OCI-M2 (cell line): Measurements from ENCODE around the gene JDP2.

ENCODE experiments used
- DNase-seq: peaks from one replicate; lab custom pipeline; 2025; ENCODE audit not compliant: unreplicated experiment; lab: John Stamatoyannopoulos, UW

Gene JDP2

DNA sequence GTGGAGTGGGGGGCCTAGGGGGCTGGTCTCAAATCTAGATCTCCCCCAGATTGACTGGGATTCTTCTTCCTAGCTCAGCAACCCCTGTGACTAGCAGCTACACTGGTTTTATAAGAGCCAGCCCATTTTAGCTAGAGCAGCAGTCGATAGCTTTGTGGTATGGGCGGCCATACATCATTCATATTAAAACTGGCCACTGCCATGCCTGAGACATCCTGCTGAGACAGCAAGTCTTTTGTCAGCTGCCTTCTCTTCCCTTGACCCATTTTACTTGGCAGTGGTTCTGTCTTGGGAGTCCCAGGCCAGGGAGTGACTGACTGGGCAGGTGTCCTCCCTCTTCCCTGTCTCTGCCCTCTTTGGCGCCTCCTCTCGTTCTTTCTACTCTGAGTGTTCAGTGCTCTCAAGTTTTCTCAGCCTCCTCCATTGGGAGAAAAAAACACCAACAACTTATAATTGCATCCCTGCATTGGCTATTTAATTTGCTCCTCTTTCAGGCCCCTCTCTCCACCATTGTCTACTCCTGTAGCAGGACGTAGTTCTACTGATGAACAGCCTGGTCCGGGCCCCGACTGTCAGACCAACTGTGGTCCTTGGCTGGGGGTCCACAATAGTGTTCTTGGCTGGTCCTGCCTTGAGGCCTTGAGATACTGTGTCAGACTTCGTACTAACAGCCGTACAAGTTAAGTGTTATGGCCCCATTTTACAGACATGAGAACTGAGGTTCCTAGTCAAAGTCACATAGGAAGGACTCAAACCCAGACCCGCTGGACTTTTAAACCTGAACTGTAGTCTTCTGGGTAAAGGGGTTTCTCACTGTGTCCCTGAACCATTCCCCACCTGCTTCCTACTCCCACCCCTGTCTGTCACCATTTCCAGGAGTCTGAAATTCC lies 18.3 kb upstream of the JDP2 start:
- DNase-seq: no peak

- no peak for DNase-seq
Measured at GRCh38 chr14:75411214-75411540, 16.6 kb upstream of the JDP2 start.

- DNase-seq: no peak
Measured at GRCh38 chr14:75413013-75413412, 14.8 kb upstream of the JDP2 start.

DNA sequence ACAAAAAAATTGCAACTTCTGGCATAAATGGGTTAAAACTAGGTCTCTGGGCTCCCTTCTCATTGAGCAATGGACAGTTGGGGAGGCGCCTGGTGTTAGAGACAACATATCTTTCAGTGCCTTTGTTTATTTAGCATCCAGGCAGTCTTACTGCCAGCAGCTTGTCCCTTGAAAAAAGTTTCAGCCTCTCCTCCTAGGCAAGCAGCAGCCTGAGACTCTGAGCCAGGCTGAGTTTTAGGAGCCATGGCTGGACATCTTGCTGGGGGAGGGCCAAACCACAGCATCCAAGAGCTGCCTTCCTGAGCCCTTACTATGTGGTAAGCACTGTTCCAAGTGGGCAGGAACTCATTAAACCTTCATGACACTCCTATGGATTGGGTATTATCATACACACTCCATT lies 10.1 kb upstream of the JDP2 start:
- no peak for DNase-seq

DNA sequence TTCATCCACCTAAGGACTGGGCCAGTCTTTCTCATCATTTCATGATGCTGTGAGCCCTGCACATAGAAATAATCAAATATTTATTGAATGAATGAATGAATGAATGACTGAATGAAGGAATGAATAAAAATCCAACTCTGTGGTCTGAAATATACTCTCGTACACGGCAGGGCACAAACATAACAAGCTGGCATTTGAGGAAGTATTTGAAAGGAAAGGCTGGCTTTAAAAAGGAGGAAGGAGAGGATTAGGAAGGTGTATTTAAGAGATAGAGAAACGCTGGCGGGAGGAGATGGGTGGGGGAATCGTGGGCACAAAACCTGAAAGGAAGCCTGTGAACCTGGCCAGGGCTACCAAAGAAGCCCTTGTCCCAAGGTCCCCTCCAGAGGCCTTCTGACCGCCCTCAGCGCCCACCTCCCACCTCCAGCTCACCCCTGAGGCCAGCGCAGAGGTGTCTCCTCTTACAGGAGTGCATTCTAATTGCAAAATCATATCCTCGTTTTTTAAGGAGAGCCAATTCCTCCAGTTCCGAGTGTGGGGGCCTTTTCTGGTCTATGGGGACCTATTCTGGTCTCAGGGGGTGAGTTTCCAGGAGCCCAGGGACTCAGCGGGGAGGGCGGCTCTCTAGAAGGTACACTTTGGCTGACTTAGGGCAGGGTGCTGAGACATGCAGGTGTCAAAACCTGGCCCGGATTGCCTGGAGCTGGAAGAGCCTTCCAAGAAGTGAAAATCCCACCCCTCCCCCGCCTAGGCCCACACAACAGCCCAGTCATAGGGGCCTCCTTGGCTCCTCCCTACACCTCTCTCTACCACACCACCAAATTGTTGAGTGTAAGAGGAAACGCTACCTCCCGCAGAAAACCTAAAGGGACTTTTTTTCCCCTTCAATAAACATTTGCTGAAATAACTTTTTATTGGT lies 8.7 kb upstream of the JDP2 start:
- DNase-seq: no peak

- DNase-seq: no peak
Measured at GRCh38 chr14:75422169-75422568, 5.7 kb upstream of the JDP2 start.

- no peak for DNase-seq
Measured at GRCh38 chr14:75424496-75424895, 3.3 kb upstream of the JDP2 start.

- DNase-seq: no peak
Measured at GRCh38 chr14:75425446-75425845, 2.4 kb upstream of the JDP2 start.

DNA sequence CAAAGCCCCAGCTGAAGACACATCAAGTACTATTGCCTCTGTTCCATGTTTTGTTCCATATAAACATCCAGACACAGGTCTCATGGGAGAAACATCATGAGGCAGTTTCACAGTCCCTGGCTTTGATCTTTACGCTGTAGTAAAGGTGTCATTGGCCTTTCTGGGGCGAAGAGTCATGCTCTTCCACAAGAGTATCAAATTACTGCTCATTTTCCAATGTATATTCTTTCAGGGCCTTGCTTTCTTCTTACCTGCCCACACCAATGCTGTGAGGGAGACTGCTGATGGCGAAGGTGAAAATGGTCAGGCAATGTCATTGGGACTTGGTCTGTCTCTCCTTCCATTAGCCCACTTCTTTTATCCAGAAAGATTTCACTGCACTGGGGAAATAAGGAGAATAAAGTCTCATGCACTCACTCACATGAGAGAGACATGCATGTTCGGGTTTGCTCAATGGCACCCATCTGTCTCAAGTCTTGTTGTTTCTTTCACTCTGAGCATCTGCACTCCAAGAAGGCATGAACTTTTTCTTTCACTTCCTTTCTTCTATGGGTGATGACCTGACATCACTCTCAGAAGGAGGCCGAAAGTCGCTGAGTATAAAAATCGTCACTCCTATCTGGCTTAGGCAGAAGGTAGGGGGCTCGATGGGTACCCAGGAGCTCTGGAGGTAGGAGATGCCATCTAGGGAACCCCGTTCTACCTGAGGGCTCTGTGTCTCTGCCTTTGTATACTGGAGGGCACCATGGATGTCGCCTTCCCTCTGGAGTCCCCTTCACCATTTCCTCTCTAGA lies 1.3 kb upstream of the JDP2 start:
- no peak for DNase-seq

DNA sequence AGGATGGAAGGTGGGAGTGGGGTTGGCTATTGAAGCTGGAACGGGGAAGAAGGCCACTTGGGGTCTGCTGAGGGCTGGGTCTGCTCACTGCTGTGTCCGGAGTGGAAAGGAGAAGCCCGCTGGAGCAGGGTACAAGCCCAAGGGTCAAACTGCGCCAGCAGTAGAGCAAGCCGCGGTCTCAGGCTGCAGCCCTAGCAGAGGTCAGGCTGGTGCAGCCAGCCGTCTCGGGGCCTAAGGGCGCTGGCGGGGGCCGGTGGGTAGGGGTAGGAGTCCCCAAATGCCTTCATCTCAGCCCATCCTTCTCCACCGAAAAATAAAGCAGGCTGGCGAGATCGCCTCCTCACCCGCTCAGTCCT lies 718 bp upstream of the JDP2 start:
- DNase-seq: no peak

DNA sequence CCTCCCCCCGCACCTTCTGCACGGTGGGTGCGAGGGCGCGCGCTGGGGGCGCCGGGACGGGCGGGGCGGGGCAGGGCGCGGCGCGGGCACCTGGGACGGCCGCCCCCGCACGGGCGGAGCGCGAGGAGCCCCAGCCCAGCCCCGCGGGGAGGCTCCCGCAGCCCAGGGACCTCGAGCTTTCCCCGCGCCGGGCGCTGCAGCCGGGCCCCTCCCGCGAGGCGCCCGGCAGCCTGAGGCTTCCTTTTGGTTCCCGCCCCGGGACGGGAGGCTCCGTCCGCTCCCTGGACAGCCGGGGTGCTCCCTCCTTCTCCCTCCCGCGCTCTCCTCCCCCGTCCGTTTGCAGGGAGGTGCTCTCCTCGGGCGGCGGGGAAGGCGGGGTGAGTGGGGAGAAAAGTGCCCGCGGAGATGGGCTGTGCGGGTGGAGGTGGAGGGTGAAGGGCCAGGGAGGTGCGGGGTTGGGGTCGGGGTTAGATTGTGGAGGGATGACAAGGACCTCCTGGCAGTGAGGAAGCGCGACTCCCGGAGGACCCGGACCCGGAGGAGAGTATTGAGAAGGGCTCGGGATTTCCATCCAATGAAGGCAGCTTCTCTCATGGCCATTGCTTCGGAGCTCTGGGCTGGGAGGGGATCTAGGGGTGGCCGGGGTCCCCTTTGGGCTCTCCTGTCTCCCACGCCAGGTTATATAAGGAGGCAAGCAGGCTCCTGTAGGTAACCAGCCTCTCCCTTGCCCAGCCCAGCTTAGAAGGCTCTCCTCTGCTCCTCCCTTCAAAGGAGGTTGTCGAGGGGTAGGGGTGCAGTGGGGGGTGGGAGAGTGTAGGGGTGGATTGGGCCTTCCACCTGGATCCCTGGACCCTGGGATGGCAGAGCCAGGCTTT lies 645 bp downstream of the JDP2 start:
- DNase-seq: no peak

DNA sequence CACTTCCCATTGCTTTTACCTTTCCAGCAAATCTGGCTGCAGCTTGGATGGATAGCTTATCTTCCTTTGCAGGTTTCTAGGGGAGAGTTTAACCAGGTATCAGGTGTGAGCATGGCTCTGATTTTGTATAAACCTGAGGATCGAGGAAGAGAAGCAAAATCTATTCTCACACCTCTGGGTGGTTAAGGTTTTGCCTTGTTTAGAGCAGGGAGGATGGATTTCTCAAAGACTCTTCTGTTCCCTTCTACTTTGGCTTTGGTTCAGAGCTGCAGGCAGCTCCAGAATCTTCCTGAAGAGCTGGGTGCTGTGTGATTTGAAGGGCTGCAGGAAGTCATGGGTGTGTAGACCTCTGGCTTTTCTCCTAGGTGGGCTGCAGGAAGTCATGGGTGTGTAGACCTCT lies 1.7 kb downstream of the JDP2 start:
- no peak for DNase-seq

DNA sequence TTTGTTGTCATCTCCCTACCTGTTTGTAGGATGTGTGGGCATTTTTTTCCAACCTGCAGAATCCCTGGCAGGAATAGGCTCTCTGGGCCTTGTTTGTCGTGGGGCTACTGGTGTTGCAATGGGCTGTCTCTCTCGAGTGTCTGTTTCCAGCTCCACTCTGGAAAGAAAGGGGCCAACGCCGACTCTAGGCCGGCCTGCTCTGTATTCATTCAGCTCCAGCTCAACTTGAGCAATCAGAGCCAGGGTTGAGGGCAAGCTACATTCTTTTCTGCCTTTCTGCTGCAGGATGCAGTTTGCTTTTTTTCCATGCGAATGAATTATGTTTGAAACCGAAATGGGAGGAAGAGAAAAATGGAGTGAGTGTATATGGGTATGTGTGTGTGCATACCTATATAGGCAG lies 2.3 kb downstream of the JDP2 start:
- DNase-seq: no peak

GRCh38 chr14:75430526-75430925 lies 2.7 kb downstream of the JDP2 start:
- no peak for DNase-seq

GRCh38 chr14:75430976-75431375 lies 3.2 kb downstream of the JDP2 start:
- no peak for DNase-seq

- DNase-seq: no peak
Measured at GRCh38 chr14:75431827-75432226, 4.0 kb downstream of the JDP2 start.

DNA sequence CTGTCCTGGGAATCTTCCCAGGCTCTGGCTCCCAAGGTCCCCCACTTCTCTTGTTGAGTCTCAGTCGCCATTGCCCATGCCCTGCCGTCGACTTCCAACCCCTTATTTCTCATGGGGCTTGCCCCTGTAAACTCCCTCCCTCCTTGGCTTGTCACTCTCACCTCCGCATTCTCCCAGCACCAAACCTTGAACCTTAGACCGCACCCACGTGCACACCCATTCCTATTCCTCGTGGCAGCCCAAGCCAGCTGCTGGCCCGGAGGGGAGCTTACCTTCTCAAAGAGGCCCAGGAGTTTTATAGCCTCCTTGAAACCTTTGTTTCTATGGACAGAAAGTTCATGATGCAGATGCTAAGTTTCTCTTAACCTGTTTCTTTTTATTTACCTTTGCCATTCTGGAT lies 4.6 kb downstream of the JDP2 start:
- DNase-seq: no peak

- DNase-seq: no peak
Measured at GRCh38 chr14:75433631-75434071, 5.8 kb downstream of the JDP2 start.

DNA sequence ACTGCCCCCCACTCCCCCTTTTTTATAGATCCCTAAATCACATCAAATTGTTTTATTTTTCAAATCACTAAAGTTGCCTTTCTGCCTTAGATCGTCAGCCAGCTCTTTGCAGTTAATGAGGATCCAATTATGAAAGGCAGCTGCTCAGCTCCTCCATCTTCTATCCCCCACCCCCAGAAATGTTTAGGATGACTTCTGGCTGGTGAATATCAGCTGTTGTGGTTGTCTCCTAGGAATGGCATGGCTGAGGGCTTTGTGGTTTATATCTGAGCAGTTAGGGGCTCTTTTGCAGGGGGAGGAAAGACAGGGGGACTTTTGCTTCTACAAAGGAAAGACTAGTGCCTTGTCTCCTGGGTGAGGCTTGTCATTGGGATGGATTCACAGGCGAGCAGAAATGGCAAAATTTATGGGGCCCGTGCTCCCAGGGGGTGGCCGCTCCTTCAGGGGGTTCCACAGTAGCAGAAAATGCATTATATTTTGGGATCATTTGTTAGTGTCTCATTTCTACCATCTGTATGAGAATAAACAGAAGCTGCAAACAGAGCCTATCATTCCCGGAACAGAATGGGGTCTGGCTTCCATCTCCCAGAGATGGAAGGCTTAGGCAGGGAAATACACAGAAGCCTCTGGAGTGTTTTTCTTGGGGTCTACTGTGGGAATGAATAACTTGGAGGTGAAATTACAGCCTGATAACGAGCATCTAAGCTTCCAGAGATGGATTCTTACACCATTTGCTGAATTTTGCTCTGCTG lies 6.5 kb downstream of the JDP2 start:
- no peak for DNase-seq

DNA sequence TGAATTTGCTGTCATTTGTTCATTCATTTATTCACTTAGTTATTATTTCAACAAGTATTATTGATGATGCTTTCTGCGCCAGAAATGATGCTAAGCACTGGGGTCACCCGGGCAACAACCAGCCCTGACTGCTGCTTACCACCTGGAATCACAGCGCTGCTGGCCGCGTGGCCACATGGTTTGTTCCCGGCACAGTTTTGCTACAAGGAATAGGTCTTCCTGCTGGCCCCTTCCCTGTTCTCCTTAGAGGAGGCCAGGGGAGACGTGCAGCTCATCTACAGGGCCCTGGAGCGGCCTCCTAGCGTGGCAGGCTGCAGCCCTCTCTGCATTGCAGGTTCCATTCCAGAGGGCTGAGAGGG lies 7.0 kb downstream of the JDP2 start:
- no peak for DNase-seq
